ENCODE results near the gene MAGI2.

MAGI2 gene

GRCh38 chr7:78153285-78153684 is 1300.2 kb downstream of the MAGI2 start (continued):
- TF ChIP-seq CSRNP3 (CRISPR knock-in tag; IDR thresholded peaks at IDR 0.05), result no peak

DNA sequence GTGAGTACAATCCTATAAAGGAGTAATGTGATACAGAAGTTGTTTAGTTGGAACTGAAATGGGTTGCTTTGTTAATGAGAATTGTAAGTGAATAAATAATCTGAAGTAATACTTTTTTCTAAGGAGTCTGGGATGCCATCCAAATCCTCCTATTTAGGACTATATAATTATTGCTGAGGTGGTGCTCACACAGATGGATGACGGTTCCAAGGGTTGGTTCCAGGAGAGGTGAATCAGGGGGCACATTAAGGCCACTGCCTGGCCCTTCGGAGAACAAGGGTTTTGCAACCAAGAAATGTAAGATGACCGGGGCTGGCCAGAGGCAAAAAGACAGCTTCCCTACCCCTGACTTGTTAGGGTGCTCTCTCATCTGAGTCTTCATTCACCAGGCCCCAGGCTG is 1302.2 kb downstream of the MAGI2 start:
- peak; percentile 76 for ATAC-seq
- TF ChIP-seq BACH2 (CRISPR knock-in tag; IDR thresholded peaks at IDR 0.05; ENCODE audit: borderline replicate concordance) (no peak), ZC3H10 (CRISPR knock-in tag; IDR thresholded peaks at IDR 0.05) (0 out of 2 replicates have a peak, but pooled peaks have one; percentile 81), OSR1 (CRISPR knock-in tag; IDR thresholded peaks at IDR 0.05) (peak; percentile 92), ISL1 (CRISPR knock-in tag; IDR thresholded peaks at IDR 0.05) (peak; percentile 77)

- TF ChIP-seq ZC3H10 (CRISPR knock-in tag; IDR thresholded peaks at IDR 0.05) (no peak), ISL1 (CRISPR knock-in tag; IDR thresholded peaks at IDR 0.05) (peak; percentile 77), TOX (CRISPR knock-in tag; IDR thresholded peaks at IDR 0.05; ENCODE audit: borderline replicate concordance) (peak; percentile 35; the same call in 1 of the 2 replicates)
- ATAC-seq, result peak; percentile 82
Measured at GRCh38 chr7:78149787-78150186, 1303.7 kb downstream of the MAGI2 start.

DNA sequence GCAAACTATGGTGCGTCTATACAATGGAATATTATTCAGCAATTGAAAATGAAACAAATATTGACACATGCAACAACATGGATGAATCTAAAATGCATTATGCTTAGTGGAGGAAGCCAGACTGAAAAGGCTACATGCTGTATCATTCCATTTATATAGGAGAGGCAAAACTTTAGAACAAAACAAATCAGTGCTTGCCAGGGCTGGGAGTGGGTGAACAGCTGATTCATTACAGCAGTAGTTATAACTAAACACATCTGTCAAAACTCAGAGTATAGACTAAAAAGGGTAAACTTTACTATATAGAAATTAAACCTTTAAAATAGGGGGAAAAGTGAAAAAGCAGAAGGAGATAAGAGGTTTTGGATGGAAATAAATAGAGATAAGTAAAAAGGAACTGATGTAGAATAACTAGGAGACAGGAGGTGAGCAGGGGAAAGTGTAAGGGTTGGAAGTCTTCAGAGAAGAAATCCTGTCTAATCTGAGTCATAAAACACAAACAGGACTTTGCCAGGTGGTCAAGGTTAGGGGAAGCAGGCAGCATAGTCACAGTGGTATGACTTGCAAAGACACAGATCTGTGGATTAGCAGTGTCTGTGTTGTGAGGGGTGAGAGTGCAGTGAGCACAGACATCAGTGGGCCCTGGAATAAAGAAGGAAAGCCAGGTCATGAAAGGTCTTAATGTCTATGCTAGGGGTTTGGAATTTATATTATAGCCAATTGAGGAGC is 1305.1 kb downstream of the MAGI2 start:
- no peak for TF ChIP-seq CSDC2 (CRISPR knock-in tag; IDR thresholded peaks at IDR 0.05)
- no peak for TF ChIP-seq ZC3H10 (CRISPR knock-in tag; IDR thresholded peaks at IDR 0.05)
- no peak for TF ChIP-seq TOX (CRISPR knock-in tag; IDR thresholded peaks at IDR 0.05; ENCODE audit: borderline replicate concordance)
- TF ChIP-seq ZFP3 (CRISPR knock-in tag; IDR thresholded peaks at IDR 0.05), result no peak
- no peak for TF ChIP-seq POU6F1 (CRISPR knock-in tag; IDR thresholded peaks at IDR 0.05; ENCODE audit: borderline replicate concordance, low read depth)
- TF ChIP-seq, protein P1, sequence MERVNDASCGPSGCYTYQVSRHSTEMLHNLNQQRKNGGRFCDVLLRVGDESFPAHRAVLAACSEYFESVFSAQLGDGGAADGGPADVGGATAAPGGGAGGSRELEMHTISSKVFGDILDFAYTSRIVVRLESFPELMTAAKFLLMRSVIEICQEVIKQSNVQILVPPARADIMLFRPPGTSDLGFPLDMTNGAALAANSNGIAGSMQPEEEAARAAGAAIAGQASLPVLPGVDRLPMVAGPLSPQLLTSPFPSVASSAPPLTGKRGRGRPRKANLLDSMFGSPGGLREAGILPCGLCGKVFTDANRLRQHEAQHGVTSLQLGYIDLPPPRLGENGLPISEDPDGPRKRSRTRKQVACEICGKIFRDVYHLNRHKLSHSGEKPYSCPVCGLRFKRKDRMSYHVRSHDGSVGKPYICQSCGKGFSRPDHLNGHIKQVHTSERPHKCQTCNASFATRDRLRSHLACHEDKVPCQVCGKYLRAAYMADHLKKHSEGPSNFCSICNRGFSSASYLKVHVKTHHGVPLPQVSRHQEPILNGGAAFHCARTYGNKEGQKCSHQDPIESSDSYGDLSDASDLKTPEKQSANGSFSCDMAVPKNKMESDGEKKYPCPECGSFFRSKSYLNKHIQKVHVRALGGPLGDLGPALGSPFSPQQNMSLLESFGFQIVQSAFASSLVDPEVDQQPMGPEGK (CRISPR knock-in tag; IDR thresholded peaks at IDR 0.05; ENCODE audit: borderline replicate concordance), result no peak
- TF ChIP-seq CSRNP3 (CRISPR knock-in tag; IDR thresholded peaks at IDR 0.05), result no peak
- TF ChIP-seq TSHZ2 (CRISPR knock-in tag; IDR thresholded peaks at IDR 0.05), result no peak
- no peak for TF ChIP-seq RARB (CRISPR knock-in tag; IDR thresholded peaks at IDR 0.05)
- no peak for TF ChIP-seq BACH2 (CRISPR knock-in tag; IDR thresholded peaks at IDR 0.05; ENCODE audit: borderline replicate concordance)
- TF ChIP-seq ZNF70 (CRISPR knock-in tag; IDR thresholded peaks at IDR 0.05), result no peak
- ATAC-seq, result peak; percentile 3; the same call in 1 of the 3 replicates

GRCh38 chr7:78146546-78146945 is 1306.9 kb downstream of the MAGI2 start:
- ATAC-seq, result no peak
- TF ChIP-seq ZNF8 (CRISPR knock-in tag; IDR thresholded peaks at IDR 0.05) (no peak), GLIS3 (CRISPR knock-in tag; IDR thresholded peaks at IDR 0.05) (no peak)

Data from SK-N-SH treated with all-trans-retinoic acid at 6 μM for 48 hours (cell line).